Measurements from ENCODE around the gene CAMSAP2. TPM values are rescaled to one million over a fixed set of nuclear protein-coding genes. Genes with fewer than 3 reads are reported as not detected.

The CAMSAP2 gene
- total RNA-seq, 1 donor: 2.7 TPM

DNA sequence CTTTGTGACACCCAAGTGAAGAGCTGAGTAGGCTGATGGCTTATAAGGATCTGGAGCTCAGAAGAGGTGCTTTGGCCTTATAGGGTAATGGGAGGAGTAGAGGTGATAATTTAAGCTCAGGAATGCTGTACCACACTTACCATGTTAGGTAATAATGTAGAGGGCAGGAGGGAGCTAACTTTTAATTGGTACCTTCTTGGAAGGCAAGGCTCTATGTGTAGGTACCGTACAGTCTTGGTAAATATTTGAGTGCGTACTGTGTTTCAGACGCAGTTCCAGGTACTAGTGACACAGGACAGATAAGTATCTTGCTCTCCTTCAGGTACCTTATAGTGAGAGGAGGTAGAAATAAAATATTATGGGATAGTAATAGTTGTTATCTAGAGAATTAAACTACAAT lies 16.8 kb downstream of the CAMSAP2 start:
- Histone ChIP-seq H3K9me3 (ENCODE audit: low read depth, low read length) (no peaks in the 10 kb centered on the region), H3K4me1 (ENCODE audit: insufficient read depth, low read length) (no peaks in the 10 kb centered on the region), H3K27me3 (ENCODE audit: insufficient read depth, low read length) (no peaks in the 10 kb centered on the region), H3K4me3 (ENCODE audit: low read length) (no peak overlapping the region)

DNA sequence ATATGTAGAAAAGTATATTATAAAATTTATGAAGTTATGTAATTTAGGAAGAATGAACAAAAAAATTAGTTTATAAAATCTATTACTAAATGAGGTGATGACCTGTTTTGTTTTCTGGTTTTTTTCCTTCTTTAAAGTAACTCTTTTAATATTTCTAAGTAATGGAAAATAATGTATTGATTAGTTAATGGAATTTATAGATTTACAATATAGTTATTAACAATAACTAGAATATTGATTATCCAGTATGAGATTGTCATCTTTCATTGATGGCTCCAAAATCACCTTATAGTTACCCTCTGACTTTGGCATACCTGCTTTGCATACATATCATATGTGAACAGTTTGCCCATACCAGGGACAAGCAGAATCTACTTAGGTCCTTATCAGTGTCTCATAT lies 23.4 kb downstream of the CAMSAP2 start:
- H3K4me3 ChIP-seq (ENCODE audit: low read length): no peak overlapping the region
- H3K9me3 ChIP-seq (ENCODE audit: low read depth, low read length): no peaks in the 10 kb centered on the region
- no peaks in the 10 kb centered on the region for H3K4me1 ChIP-seq (ENCODE audit: insufficient read depth, low read length)
- H3K27me3 ChIP-seq (ENCODE audit: insufficient read depth, low read length): no peaks in the 10 kb centered on the region

DNA sequence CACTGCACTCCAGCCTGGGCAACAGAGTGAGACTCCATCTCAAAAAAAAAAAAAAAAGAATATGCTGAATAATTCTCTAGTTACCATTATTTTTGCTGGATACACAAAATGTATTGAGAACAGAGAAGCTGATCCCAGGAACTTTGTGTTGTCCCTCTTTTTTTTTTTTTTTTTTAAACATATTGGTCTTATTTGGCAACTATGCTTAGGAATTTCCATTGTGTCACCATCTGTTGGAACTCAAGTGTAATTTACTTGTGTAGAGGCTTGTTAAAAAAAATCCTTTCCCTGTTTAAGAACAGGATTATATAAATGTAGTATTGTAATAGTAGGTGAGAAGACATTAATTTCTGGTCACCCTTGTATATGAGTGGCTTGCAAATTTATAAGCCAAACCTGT lies 28.6 kb downstream of the CAMSAP2 start:
- Histone ChIP-seq H3K4me1 (ENCODE audit: insufficient read depth, low read length) (no peaks in the 10 kb centered on the region), H3K27me3 (ENCODE audit: insufficient read depth, low read length) (no peaks in the 10 kb centered on the region), H3K4me3 (ENCODE audit: low read length) (no peak overlapping the region), H3K9me3 (ENCODE audit: low read depth, low read length) (no peaks in the 10 kb centered on the region)

DNA sequence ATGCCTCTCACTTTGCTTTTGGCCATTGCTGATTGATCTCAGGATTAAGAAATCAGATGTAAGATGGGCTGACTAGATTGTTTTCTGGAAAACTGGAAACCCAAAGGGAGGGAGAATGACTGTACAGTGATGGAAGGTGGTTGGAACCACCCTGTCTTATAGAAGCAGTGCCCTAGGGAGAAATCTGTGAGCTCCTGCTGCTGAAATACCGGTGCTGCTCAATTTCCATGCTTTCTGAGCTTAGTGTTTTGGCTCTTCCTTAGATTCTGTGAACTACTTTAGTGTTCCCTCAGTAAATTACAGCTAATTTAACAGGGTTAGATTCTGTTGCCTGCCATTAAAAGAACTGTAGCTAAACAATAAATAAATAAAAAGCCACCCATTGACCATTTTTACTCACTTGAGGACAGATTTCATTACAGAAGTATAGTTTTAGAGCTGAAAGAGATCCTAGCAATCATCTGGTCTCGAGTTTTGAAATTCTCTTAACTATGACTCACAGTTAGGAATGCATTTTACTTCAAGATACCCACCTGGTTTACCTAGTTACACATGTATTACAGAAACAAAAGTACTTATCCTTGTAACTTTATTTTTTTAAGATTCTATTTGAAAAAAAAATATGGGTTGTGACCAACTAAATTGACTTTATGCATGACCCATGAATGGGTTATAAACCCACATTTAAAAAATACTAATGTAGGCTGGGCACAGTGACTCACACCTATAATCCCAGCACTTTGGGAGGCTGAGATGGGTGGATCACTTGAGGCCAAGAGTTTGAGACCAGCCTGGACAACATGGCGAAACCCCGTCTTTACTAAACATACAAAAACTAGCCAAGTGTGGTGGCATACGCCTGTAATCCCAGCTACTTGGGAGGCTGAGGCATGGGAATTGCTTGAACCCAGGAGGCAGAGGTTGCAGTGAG lies 33.2 kb downstream of the CAMSAP2 start:
- no peak overlapping the region for H3K4me3 ChIP-seq (ENCODE audit: low read length)
- no peaks in the 10 kb centered on the region for H3K4me1 ChIP-seq (ENCODE audit: insufficient read depth, low read length)
- H3K9me3 ChIP-seq (ENCODE audit: low read depth, low read length): no peaks in the 10 kb centered on the region
- H3K27me3 ChIP-seq (ENCODE audit: insufficient read depth, low read length): no peaks in the 10 kb centered on the region

DNA sequence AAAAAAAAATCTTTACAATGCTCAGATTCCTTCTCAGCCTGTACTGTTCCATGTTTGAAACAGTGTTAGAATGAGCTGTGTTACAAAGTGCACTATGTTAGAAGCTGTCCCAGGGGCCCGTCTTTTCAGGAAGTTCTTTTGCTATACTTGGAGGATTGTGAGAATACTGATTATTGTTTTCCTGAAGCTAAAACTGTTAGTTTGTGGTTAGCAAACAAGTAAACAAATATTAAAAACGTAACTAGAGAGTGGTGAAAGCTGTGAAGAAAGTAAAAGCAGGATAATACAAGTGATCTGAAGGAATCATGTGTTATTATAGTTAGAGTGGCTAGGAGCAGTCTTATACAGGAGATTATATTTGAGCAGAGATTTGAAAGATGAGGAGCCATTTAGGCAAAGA lies 35.6 kb downstream of the CAMSAP2 start:
- Histone ChIP-seq H3K27me3 (ENCODE audit: insufficient read depth, low read length) (no peaks in the 10 kb centered on the region), H3K4me1 (ENCODE audit: insufficient read depth, low read length) (no peaks in the 10 kb centered on the region), H3K4me3 (ENCODE audit: low read length) (no peak overlapping the region), H3K9me3 (ENCODE audit: low read depth, low read length) (no peaks in the 10 kb centered on the region)

DNA sequence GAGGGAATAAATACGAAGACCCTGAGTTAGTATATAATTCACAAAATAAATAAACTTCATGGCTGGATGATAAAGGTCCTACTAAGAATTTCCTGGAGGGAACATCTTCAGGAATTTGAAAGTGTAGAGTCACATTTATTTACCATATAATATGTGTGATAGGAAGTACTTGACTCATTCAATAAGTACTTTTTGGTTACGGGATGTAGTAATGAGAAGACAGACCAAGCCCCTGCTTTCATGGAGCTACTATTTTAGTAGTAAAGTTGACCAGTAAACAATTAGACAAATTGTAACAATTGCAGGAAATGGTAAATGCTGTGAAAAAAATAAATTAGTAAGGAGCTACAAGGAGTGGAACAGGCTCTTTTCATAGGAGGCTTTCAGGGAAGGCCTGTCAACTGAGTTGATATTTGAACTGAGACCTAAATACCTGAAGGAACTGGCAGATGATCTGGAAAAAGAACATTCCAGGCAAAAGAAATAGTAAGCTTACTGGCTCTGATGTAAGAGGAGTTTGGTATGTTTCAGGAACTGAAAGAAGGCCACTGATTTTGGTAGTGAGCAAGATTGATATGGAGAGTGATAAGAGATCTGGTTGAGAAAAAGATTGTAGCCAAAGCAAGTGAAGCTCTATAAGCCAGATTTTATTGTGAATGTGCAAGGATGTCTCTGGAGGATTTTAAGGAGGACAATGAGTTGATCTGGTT lies 36.2 kb downstream of the CAMSAP2 start:
- no peaks in the 10 kb centered on the region for H3K9me3 ChIP-seq (ENCODE audit: low read depth, low read length)
- no peak overlapping the region for H3K4me3 ChIP-seq (ENCODE audit: low read length)
- no peaks in the 10 kb centered on the region for H3K4me1 ChIP-seq (ENCODE audit: insufficient read depth, low read length)
- no peaks in the 10 kb centered on the region for H3K27me3 ChIP-seq (ENCODE audit: insufficient read depth, low read length)

DNA sequence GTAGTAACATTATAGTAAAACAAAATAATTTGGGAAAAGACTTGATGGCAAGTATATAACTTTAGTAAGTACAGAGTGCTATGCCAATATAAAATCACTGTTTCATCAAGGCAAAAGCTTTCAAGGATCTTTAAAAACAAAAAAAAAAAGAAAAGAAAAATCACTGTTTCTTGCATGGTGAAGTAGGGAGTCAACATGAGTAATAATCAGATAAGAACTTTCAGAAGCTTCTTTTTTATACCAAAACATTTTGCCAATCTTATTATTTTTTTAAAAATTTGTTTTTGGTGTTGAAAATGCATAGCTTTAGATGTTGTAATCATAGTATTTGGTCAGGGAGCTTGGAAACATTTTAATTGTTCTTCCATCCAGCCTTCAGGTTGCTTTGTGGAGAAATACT lies 37.2 kb downstream of the CAMSAP2 start:
- Histone ChIP-seq H3K9me3 (ENCODE audit: low read depth, low read length) (no peaks in the 10 kb centered on the region), H3K27me3 (ENCODE audit: insufficient read depth, low read length) (no peaks in the 10 kb centered on the region), H3K4me3 (ENCODE audit: low read length) (no peak overlapping the region), H3K4me1 (ENCODE audit: insufficient read depth, low read length) (no peaks in the 10 kb centered on the region)

DNA sequence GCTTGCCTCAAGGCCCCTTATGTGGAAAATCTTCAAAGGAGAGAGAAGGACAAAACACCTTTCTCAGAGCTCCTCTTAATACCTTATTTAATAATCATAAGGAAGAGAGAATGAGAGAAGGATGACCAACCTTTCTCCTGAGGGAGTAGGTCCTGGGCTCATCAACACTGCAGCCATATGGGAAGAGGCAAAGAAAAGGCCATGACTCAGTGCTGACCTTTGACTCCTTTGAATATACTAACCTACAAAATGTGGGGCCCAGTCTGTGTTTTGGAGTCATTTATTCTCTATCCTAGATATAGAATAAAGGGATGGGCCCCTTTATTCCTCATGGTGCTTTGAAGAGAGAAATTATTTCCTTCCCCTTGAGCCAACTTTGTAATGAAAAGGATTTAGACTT lies 38.3 kb downstream of the CAMSAP2 start:
- Histone ChIP-seq H3K27me3 (ENCODE audit: insufficient read depth, low read length) (no peaks in the 10 kb centered on the region), H3K4me3 (ENCODE audit: low read length) (no peak overlapping the region), H3K9me3 (ENCODE audit: low read depth, low read length) (no peaks in the 10 kb centered on the region), H3K4me1 (ENCODE audit: insufficient read depth, low read length) (no peaks in the 10 kb centered on the region)

DNA sequence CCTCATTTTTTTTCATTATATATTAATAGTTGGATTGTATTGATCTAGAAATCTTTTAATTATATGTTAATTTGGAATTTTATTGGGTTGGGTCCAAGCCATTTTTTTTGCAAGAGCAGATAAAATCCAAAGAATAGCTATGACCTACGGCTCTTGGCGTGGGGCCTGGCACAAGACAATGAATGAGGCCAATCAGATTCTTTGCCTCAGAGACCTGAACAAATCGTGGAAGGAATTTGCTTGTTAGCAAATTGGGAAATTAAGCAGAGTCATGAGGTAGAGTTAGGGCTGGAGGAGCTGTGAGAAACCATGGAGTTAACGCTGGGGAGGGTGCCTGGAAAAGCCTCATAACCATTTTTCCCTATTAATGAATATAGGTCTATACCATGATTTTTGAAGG lies 40.1 kb downstream of the CAMSAP2 start:
- H3K4me3 ChIP-seq (ENCODE audit: low read length): no peak overlapping the region
- no peaks in the 10 kb centered on the region for H3K4me1 ChIP-seq (ENCODE audit: insufficient read depth, low read length)
- no peaks in the 10 kb centered on the region for H3K9me3 ChIP-seq (ENCODE audit: low read depth, low read length)
- H3K27me3 ChIP-seq (ENCODE audit: insufficient read depth, low read length): no peaks in the 10 kb centered on the region

DNA sequence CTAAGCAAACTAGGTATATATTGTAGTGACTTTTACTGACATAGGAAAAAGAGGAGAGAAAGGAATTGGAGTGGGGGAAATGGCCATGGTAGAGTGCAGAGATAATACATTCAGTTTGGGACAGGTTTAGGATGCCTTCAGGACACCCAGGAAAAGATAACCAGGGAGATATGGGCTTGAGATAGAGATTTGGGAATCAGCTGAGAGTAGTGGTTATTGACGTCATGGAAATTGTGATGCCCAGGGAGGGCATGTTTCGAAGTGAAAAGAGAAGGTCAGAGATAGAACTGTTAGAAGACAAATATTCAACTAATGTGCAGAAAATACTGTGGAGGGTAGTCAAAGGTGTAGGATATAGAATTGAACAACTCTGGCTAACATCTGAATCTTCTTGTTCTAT lies 40.6 kb downstream of the CAMSAP2 start:
- Histone ChIP-seq H3K9me3 (ENCODE audit: low read depth, low read length) (no peaks in the 10 kb centered on the region), H3K4me1 (ENCODE audit: insufficient read depth, low read length) (no peaks in the 10 kb centered on the region), H3K4me3 (ENCODE audit: low read length) (no peak overlapping the region), H3K27me3 (ENCODE audit: insufficient read depth, low read length) (no peaks in the 10 kb centered on the region)

DNA sequence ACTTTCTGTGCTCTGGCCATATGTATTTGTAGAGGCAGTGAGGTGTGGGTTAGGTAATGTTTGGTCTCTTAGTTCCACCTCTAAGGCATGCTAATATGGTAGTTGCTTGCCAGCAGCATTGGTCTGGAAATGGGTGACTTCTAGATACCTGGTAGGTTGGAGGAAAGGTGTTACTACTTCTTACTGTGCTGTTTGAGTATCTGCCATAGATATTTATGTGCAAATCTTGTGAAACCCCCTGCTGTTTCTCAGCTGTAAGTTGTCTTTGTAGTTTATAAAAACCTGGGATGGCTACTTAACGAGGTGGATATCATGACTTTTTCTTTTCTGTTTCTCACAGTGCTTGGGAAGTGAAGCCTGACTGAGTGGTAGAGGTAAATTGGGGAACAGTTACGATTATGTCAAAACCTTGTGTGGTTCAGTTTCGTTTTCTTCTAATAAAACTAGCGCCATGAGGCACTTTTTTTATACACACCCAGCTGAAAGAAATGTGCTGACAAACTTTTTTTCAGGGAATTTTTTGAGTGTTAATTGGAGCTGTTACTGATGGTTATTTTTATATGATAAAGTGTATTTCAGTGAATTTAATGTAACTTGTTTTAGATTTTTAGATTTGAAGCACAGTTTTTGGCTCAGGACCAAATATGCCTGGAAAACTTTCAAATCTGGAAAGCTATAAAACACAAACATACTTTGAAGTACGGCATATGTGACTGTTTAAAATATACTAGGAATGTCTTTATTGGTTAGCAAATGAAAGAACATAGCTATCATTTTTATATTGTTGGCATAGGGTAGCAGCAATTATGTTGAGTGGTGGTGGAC lies 42.1 kb downstream of the CAMSAP2 start:
- H3K27me3 ChIP-seq (ENCODE audit: insufficient read depth, low read length): no peaks in the 10 kb centered on the region
- no peak overlapping the region for H3K4me3 ChIP-seq (ENCODE audit: low read length)
- no peaks in the 10 kb centered on the region for H3K9me3 ChIP-seq (ENCODE audit: low read depth, low read length)
- H3K4me1 ChIP-seq (ENCODE audit: insufficient read depth, low read length): no peaks in the 10 kb centered on the region

DNA sequence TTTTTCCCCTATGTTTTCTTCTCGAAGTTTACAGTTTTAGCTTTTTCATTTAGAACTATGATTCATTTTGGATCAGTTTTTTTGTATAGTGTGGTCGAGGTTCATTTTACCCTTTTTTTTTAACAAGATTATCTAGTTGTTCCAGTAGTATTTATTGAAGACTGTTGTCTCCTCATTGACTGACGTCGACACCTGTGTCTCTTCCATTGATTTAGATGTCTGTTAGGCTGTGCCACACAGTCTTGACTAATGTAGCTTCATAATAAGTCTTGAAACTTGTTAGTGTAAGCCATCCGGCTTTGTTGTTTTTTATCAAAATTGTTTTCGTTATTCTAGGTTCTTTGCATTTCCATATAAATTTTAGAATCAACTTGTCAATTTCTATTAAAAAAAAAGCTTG lies 45.2 kb downstream of the CAMSAP2 start:
- Histone ChIP-seq H3K4me1 (ENCODE audit: insufficient read depth, low read length) (no peaks in the 10 kb centered on the region), H3K4me3 (ENCODE audit: low read length) (no peak overlapping the region), H3K9me3 (ENCODE audit: low read depth, low read length) (no peaks in the 10 kb centered on the region), H3K27me3 (ENCODE audit: insufficient read depth, low read length) (no peaks in the 10 kb centered on the region)

DNA sequence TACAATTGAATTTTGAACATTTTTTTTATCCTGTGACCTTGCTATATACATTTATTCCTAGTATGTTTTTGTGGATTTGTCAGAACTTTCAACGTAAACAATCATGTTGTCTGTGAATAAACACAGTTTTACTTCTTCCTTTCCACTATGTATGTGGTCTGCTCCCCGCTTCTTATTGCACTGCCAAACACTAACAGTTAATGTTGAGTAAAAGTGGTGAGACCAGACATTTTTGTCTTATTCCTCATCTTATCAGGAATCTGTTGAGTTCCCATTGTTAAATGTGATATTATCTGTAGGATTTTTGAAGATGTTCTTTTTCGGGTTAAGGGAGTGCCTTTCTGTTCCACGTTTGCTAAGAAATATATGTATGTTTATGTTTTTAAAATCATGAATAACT lies 45.9 kb downstream of the CAMSAP2 start:
- Histone ChIP-seq H3K4me1 (ENCODE audit: insufficient read depth, low read length) (no peaks in the 10 kb centered on the region), H3K27me3 (ENCODE audit: insufficient read depth, low read length) (no peaks in the 10 kb centered on the region), H3K4me3 (ENCODE audit: low read length) (no peak overlapping the region), H3K9me3 (ENCODE audit: low read depth, low read length) (no peaks in the 10 kb centered on the region)

DNA sequence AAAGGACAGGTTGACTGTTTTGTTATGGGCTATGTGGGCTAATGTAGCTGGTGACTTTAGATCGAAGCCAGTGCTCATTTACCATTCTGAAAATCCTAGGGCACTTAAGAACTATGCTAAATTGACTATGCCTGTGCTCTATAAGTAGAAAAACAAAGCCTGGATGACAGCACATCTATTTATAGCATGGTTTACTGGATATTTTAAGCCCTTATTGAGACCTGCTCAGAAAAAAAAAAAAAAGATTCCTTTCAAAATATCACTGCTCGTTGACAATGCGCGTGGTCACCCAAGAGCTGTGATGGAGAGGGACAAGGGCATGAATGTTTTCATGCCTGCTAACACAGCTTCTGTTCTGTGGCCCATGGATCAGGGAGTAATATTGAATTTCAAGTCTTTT lies 48.1 kb downstream of the CAMSAP2 start:
- Histone ChIP-seq H3K4me3 (ENCODE audit: low read length) (no peak overlapping the region), H3K9me3 (ENCODE audit: low read depth, low read length) (no peaks in the 10 kb centered on the region), H3K4me1 (ENCODE audit: insufficient read depth, low read length) (no peaks in the 10 kb centered on the region), H3K27me3 (ENCODE audit: insufficient read depth, low read length) (no peaks in the 10 kb centered on the region)

DNA sequence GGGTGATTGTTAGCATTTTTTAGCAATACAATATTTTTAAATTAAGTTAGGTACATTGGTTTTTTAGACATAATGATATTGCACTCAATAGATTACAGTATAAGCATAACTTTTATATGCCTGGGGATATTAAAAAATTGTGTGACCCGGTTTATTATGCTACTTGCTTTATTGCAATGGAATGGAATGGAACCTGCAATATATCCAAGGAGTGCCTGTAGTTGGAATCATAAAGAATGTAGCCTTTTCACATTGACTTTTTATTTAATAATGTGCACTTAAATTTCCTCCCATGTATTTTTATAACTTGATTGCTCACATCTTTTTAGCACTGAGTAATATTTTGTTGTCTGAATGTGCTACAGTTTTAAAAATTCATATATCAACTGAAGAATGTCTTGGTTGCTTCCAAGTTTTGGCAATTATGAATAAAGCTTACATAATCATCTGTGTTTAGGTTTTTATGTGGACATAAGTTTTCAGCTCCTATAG lies 49.2 kb downstream of the CAMSAP2 start:
- Histone ChIP-seq H3K4me3 (ENCODE audit: low read length) (no peak overlapping the region), H3K9me3 (ENCODE audit: low read depth, low read length) (no peaks in the 10 kb centered on the region), H3K4me1 (ENCODE audit: insufficient read depth, low read length) (no peaks in the 10 kb centered on the region), H3K27me3 (ENCODE audit: insufficient read depth, low read length) (no peaks in the 10 kb centered on the region)

All from mononuclear cell (primary cell).